GM21737 (cell line): ENCODE data around the gene TAAR9.
"Not testable (repeated sequence)": the region's sequence is repeated elsewhere in the genome, so short reads cannot be mapped to it uniquely, and the experiment has no call there.

Experiments
- ATAC-seq: cut with Tn5 transposase; IDR thresholded peaks from one replicate; pipeline ENCODE4 v1.9.1; 2021; ENCODE audit warnings: mild to moderate bottlenecking, moderate library complexity; ENCODE audit not compliant: unreplicated experiment

Gene TAAR9

DNA sequence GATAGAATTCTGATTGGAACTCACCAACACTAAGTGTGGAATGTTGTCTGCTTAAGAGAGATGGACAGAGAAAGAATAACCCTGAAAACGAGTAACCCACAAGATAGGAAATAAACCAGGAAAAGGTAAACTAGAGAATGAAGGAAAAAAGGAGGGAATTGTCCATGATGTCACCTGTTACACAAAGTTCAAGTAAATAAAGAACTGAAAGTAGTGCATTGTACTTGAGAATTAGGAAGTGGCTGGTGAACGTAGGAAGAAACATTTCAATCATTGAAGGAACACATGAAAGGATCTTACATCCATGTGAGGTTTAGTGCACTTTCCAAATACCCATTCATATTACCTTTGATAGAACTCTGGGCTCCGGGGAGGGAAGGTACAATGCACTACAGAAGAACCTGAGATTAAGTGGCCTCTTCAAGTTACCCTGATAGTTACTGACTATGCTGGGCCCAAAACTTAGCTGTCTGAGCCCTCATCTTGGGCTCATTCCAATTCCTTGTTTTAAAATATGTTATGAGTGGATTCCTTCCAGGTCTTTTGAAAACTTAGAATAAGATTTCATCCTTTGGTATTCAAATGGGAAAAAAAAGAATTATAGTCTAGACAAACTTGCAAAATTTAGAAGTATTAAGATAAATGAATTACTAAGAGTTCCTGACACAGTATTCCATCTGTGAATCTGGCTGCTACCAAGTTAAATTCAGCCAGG, 24.1 kb upstream of the TAAR9 start:
- no peak for ATAC-seq

GRCh38 chr6:132515386-132515785, 22.7 kb upstream of the TAAR9 start:
- no peak for ATAC-seq

DNA sequence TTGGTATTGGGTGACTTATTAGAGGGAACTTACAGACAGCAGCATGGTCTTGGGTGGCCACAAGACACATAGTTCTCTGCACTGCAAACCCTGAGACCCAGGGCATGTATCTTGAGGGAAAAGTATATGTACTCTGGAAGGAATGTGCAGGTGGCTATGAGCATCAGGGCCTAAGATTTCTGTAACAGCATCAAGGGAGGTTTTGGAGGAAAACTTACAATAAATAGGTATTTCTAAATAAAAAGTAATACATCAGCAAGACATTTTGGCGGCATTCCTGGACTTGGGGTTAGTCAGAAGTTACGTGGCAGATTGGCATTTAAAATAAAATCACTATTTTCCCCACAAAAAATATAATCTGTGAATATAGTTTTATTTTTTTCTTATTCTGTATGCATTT, 17.1 kb upstream of the TAAR9 start:
- no peak for ATAC-seq

DNA sequence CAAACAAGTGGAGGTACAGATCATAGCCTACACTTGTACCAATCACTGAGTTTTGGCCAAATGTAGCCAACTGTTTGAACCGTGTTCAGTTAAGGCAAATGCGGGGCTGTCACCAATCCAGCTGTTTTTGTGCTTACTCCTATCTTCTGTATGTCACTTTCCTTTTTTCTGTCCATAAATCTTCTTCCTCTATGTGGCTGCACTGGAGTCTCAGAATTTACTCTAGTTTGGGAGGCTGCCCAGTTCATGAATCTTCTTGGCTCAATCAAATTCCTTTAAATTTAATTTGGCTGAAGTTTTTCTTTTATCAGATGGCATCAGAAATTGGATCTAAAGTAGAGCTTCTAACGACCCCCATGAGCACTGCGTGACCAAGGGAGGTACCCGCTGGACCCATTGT, 13.4 kb upstream of the TAAR9 start:
- ATAC-seq, result no peak

- ATAC-seq, result no peak
These were observed 12.2 kb upstream of the TAAR9 start for GRCh38 chr6:132525866-132526265.

DNA sequence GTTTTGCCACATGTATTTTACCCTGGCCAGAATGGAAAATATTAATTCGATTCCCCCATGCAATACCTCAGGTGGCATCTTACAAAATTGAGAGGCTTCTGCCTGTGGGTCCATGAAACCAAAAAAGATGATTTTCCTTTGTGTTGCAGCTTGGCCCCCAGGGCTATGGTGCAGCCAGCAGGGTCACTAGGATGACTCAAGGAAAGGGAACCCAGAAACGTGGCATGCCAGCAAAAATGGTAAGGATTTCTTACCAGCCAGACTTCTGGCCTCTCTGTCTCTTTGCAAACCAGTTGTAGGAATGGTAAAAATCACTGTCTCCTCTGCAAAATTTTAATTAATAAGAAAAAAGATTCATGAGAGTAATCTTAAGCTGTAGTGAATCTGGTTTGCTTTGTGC, 11.6 kb upstream of the TAAR9 start:
- ATAC-seq, result no peak

- ATAC-seq, result no peak
These were observed 10.3 kb upstream of the TAAR9 start for GRCh38 chr6:132527791-132528190.

DNA sequence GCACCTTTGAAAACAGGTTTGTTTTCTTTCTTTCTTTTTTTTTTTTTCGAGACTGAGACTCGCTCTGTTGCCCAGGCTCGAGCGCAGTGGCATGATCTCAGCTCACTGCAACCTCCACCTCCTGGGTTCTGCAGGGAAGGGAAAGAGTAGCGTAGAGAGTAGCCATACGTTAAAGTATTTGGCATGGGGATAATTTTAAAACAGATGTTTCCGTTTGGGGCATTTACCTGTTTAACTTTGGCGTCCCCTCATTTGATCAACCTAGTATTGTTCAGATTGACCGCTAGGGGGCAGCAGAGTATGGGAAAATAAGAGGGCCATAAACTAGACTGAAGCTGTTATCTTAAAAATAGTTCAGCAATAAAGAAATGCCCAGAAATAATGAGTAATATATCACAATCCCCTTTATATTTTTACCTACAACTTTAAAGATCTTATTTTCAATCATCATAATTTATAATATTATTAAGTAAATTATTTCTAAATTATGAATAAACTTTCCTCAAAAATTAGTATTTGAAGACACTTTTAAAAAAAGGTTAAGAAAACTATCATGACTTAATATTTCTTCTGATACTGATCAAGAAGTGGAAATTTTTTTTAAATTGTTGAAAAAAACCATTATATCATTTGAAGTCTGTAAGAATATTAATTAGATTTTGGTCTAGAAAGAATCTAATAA, 7.6 kb upstream of the TAAR9 start:
- ATAC-seq, result peak; percentile 60

DNA sequence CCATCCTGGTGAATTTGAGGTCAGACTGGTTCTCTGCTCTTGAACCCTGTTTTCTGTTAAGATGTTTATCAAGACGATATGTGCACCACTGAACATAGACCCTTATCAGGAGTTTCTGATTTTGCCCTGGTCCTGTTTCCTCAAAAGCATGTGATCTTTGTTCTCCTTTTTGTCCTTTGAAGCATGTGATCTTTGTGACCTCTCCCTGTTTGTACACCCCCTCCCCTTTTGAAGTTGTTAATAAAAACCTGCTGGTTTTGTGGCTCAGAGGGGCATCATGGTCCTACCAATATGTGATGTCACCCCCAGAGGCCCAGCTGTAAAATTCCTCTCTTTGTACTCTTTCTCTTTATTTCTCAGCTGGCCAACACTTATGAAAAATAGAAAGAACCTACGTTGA, 3.5 kb upstream of the TAAR9 start:
- ATAC-seq, result not testable (repeated sequence)

GRCh38 chr6:132537145-132537544, 932 bp upstream of the TAAR9 start:
- ATAC-seq, result no peak

DNA sequence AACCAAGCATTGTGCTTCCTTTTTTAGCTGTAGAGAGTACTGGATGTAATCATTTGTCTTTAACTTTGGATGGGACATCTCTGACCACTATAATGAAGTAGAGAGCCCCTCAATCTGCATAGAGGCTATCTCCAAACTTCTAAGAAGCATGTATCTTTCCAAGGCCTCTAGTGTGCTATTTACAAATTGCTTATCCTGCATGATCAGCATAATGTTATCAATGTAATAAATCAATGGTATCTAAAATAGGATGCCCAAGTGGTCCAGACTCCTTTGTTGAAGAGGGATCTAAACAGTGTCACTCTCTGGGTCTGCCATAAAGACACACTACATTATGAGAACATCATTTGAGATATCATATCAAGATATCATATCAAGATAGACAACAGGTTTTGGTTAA, 6.7 kb downstream of the TAAR9 start:
- no peak for ATAC-seq

- ATAC-seq, result no peak
These were observed 10.8 kb downstream of the TAAR9 start for GRCh38 chr6:132548746-132549463.

DNA sequence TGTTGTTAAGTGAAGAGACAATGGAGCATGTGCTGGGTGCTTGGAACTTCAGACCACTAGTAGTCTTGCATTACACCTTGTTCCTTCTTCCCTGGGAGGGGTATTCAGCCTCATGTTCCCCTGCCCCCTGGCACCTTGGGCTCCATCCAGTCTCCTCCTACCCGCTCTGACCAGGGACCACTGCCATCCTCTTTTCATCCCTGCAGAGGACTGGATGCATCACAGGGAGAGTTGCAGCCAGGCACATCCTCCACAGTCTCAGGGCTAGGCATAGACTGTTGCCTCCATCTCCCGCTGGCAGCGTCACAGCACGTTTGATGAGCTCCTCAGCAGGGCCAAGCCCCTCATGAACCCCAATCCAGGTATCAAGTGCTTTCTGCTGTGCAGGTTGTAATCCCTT, 13.1 kb downstream of the TAAR9 start:
- ATAC-seq, result no peak

DNA sequence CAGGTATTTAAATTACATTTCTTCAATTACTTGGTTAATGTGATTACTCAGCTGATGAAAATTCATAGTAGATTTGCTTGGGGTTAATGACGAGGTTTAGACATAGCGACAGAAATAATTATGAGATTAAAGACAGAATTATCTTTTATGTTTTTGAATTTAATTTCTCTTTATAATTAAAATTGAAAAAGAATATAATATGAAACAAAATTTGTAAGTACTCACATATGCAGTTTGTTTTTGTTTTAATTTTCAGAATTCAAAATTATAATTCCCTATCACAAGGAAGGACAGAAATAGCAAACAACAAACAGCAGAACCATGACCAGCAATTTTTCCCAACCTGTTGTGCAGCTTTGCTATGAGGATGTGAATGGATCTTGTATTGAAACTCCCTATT, 14.3 kb downstream of the TAAR9 start, which contains the start of gene TAAR8:
Gene TAAR8 (plus strand): TSS at position 301 of the 400 bp plus-strand sequence. CDS start 21 bp downstream, at position 322.
- no peak for ATAC-seq

GRCh38 chr6:132560087-132560486, 22.0 kb downstream of the TAAR9 start:
- ATAC-seq, result not testable (repeated sequence)

- ATAC-seq, result no peak
These were observed 28.3 kb downstream of the TAAR9 start for GRCh38 chr6:132566404-132566803.

DNA sequence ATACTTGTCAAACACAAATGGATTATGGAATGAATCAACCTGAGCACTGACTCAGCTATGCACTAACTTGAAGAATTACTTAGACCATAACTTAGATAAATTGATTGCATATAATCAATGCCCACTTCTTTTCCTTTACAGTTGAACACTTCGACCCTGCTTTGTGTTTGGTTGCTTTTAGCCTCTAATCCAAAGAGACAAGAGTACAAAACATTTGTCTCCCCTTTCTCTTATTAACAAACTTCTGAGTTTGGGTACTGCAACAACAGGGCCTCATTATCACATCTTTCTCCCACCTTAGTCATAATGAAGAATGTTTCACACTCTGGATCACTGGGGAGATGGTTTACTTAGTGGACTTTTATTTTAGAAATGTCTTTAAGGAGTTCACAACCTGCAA, 29.5 kb downstream of the TAAR9 start:
- no peak for ATAC-seq

DNA sequence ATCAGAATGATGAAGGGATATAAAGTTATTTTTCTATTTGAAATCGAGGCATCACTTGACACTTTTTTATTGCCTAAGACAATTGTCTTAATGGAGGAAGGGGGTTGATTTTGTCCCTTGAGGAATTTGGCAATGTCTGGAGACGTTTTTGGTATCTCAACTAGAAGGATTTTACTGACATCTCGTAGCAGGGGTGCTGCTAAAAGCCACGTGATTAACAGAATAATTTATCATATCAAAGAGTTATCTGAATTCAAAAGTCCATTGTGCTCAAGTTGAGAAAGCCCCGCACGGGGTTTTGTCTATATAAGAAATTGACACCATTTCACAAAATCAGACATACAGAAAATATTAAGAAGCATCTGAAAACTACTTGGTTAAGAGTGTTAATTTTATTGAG, 30.5 kb downstream of the TAAR9 start:
- no peak for ATAC-seq

GRCh38 chr6:132569170-132569569, 31.1 kb downstream of the TAAR9 start:
- ATAC-seq, result no peak

- ATAC-seq, result no peak
These were observed 32.2 kb downstream of the TAAR9 start, which contains the start of gene TAAR6 for GRCh38 chr6:132570221-132570777. TSS of gene TAAR6 (plus strand) at chr6:132570322. CDS start at chr6:132570322, 0 bp downstream.

DNA sequence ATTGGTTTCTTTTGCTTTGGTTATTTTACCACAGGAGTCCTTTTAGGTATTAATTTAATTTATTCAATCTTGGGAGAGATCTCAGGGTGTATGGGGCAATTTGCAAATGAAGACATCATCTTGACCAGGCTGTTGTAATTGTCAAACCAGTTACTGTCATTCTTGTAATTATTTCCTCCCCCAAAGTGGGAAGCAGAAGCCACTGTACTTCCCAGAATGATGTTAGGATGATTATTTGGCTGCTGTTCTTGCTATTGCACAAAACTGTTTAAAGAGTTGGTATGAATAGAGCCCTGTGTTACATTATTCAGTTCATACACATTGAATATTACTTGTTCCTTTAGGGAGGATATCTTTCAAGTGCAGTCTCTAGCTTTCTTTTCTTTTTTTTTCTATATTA, 33.7 kb downstream of the TAAR9 start:
- no peak for ATAC-seq
